NOMO-1 treated with dmso at 0.1 percent for 144 hours (cell line): Measurements from ENCODE around the gene RNF19B.

Source experiments
- DNase-seq: peaks from one replicate; lab custom pipeline; 2025; ENCODE audit not compliant: unreplicated experiment; lab: John Stamatoyannopoulos, UW

Gene RNF19B

GRCh38 chr1:32902535-32902920 lies 62.1 kb downstream of the RNF19B start:
- DNase-seq, result no peak

GRCh38 chr1:32901823-32902534 lies 62.6 kb downstream of the RNF19B start:
- no peak for DNase-seq

GRCh38 chr1:32900956-32901822 lies 63.4 kb downstream of the RNF19B start, which contains the start of gene TMEM54:
TMEM54 (minus strand) TSS chr1:32901389; CDS start chr1:32901238, 151 bp downstream.
- no peak for DNase-seq

- no peak for DNase-seq
Measured at GRCh38 chr1:32900371-32900955, 64.1 kb downstream of the RNF19B start.

GRCh38 chr1:32899586-32900296 lies 64.9 kb downstream of the RNF19B start:
- no peak for DNase-seq

GRCh38 chr1:32898958-32899357 lies 65.7 kb downstream of the RNF19B start:
- no peak for DNase-seq

GRCh38 chr1:32898056-32898455 lies 66.6 kb downstream of the RNF19B start:
- DNase-seq, result no peak

- no peak for DNase-seq
Measured at GRCh38 chr1:32897082-32898049, 67.2 kb downstream of the RNF19B start.

- DNase-seq, result no peak
Measured at GRCh38 chr1:32896451-32896850, 68.2 kb downstream of the RNF19B start.

- DNase-seq, result no peak
Measured at GRCh38 chr1:32895325-32896215, 69.0 kb downstream of the RNF19B start.

- no peak for DNase-seq
Measured at GRCh38 chr1:32894681-32895080, 69.9 kb downstream of the RNF19B start.

GRCh38 chr1:32894019-32894600 lies 70.5 kb downstream of the RNF19B start:
- no peak for DNase-seq

- DNase-seq, result no peak
Measured at GRCh38 chr1:32893198-32894018, 71.2 kb downstream of the RNF19B start.

- no peak for DNase-seq
Measured at GRCh38 chr1:32892368-32893197, 72.0 kb downstream of the RNF19B start.

GRCh38 chr1:32891630-32892029 lies 73.0 kb downstream of the RNF19B start:
- DNase-seq, result no peak

GRCh38 chr1:32891241-32891570 lies 73.4 kb downstream of the RNF19B start:
- DNase-seq, result no peak
